Activated T-cell treated with anti-CD3 and anti-CD28 coated beads for 48 hours (primary cell): Measurements from ENCODE around the gene EHF.

Experiments used
- DNase-seq: peaks from one replicate; pipeline ENCODE4 v3.0.0-alpha.2; 2020; ENCODE audit warnings: low read depth

The EHF gene

DNA sequence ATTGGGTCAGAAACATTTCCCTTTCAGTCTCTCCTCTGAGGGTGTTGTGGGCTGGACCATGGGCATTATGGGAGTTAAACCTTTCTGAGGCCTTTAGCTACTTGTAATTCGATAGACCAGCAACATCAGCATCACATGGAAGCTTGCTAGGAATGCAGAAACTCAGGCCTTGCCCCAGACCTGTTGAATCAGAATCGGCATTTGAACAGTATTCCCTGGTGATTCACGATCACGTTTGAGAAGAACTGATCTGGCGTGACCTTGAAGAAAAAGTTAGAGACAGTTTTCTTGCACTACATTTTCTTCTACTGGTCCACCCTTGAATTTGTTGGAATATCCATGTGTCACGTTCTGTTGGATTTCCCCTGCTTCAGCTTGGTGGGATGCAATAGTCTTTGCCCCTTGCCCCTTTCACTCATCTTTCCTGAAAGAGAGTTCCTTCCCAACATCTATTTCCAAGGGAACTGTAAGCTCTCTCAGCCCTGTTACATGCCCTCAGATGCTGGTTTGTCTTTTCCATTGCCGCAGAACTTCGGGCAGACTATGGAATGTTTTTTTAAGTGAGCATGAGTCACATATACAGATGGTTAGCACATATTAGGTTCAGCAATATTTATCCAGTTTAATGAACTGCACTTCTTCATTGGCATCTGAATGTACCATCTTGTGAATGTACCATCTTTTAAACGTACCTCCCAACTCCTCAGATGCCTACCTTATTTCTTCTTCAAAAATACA, 23.9 kb downstream of the EHF start:
- no peak for DNase-seq

DNA sequence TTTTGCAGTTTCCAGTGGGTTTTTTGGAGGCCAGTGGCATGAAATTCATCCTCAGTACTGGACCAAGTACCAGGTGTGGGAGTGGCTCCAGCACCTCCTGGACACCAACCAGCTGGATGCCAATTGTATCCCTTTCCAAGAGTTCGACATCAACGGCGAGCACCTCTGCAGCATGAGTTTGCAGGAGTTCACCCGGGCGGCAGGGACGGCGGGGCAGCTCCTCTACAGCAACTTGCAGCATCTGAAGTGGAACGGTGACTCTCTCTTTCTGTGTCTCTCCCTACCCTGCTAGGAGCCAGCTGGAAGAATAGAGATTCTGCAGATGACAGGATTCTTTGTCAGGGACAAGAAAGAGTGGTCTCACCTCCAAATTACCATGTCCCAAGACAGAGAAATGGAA, 25.5 kb downstream of the EHF start:
- DNase-seq, result no peak

DNA sequence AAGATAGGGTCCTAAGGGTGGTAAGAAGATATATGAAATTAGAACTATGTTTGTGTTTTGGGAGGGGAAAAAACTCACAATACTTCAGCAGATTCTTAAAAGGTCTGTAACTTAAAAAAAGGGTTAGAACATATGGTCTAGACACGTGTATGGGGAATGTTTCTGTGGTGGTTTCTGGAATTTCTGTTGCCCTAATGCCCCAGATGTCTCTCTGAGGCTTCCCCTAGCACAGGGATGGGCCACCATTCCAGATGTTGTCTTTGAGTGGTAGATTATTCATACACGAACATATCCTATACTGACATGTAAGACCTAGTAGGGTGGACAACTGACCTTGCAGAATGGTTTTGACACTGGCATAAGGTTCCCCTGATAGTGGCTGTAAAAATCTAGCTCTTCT, 26.2 kb downstream of the EHF start:
- DNase-seq, result no peak

DNA sequence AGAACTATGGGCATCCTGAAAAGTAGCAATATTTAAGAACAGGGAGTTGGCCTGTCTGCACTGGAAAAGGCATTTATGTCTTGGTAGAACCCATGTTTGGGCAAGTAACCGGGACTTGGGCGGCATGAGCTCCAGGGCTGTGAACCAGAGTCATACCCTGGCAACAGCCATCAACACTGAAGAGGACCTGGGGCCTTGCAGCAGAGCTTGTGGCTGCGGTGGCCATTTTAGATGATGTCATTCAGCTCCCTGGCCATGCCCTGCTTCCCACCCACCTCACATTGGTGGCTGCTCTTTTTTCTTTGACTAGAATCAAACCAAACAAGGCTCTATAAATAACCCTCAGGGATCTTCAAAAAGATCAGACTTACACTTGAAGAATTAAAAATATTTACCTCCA, 26.6 kb downstream of the EHF start:
- DNase-seq, result no peak

DNA sequence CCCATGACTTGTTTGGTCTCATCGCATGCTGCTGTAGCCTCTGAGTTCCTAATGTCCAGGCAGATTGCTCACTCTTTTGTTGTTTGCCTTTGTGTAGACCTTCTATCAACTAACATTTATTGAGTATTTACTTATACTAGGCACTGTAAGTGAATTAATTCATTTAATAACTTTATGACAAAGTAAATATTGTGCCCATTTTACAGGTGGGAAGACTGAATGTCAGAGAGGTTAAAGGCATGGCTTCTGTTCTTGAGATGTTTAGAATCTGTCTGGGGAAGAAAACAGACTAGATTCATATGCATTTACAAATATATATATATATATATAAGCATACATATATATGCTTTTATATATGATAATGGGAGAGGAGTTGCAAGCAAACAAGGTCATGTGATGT, 27.1 kb downstream of the EHF start:
- no peak for DNase-seq

DNA sequence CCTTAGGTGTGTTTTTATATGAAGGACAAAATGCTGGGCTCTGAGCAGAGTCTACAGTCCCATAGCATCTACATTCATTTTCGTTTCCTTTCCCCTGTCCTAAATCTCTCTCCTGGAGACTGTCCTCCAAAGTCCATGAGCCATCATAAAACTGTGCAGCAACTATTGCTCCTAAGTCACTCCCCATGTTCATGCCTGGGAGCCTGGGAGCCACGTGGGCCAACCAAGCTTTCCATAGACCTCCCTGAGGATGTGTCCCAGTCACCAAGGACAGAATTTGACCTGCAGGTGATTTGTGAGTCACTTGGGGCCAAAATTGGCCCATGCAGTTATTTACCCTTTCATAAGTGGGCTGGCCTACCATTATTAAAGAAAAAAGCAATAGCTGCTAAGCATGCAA, 28.7 kb downstream of the EHF start:
- no peak for DNase-seq

DNA sequence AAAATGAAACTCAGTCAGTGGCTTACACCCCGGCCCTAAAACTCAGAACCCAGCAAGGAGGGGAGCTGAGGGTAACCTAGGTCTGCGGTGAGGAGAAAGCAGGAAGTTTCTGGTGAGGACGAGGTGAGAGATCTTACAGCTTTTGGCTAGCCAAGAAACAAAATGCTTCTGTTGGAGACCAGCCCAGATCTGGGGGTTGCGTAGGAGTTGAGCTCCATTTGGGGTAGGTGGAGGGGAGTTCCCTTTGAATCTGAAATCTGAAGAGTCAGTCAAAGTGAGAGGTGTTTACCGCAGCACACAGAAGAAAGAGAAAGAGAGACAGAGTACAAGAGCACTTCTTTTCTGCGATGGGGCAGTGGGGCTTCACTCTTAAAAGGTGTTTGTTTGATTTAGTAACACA, 29.6 kb downstream of the EHF start:
- peak; percentile 75 for DNase-seq

DNA sequence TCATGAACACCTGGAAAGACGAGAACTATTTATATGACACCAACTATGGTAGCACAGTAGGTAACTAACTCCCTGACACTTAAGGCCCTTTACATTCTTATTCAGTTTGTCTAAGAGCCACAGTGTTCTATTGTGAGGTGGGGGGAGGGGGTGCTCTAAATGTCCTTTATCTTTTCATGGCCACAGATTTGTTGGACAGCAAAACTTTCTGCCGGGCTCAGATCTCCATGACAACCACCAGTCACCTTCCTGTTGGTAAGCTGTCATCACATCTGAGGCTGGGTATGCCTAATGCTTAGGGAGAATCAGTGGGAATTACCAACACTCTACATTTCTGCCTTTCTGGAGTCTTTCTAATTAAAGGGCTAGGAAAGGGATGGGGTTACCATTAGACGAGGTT, 30.7 kb downstream of the EHF start:
- no peak for DNase-seq

DNA sequence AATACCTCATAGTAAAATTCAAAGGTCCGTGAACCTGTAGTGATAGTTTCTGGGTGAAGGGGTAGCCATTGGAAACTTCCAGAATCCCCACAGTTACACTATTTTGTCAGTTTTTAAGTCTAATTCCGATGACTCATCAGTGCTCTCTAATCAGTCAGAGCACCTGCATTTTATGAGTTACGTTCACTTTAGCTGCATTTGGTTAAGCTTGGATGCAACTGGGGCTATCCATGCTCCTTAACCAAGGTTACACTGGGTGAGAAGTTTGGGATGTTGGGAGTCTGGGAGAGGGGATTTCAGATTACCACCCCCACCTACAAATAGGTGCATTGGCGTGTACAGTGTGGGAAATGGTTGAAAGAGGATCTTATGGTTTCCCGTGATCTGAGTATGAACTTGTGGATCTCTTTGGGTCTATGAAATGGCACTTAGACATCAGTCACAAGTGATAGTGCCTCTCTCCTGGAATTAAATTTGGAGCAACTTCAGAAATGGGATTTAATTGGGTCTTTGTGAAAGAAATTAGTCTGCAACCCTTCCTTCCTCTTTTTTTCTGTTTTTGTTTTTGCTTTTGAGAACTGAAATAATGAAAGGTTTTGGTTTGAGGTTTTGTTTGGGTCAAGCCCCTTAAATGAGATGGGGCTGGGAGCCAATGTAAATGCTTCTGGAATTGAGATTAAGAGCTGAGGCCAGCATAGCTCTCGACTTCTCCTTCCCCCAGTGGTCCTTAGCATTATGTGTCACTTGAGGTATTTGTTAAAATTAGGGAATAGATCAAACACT, 31.5 kb downstream of the EHF start:
- no peak for DNase-seq

DNA sequence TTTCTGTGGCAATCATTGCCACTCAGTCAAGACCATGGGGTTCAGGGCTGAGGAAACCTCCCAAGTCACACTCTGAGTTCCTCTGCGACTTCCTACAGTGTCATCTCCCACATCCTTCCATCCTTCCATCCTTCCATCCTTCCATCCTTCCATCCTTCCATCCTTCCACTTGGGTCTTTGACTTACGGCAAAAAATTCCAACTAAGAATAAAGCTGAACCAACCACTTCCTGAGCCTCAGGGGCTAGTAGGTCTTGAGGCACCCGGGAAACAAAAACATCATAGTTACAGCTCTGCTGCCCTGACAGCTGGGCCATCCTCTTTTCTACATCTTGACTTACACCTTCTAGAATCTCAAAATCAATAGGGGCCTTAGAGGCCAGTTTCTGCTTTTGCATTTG, 32.1 kb downstream of the EHF start:
- no peak for DNase-seq

DNA sequence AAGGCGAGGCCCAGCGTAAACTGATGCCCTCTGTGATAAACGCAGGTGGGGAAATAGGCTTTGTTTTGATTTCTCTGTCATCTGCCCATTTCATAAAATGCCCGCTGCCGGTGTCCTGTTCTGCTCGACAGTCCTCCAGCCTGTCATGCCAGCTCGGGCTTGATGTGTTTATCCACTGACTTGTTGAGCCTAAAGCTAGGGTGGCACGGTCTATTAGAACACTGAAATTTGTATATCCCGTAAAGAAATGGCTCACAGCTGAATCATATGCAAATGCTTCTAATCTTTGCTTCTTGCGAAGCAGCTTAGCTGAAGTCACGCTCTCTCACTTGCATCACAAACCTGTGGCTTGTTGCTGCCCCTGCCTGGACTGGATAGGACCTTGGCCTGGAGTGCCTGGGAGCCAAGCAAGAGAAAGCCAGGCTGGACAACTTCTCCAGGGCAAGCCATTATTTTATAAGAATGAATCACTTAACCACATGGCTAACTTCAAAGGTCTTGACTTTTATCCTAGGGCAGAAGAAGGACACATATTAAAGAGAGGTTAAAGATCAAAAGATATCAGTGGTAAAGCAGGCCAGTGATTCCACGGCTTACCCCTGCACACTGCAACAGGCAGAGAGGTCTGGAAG, 33.1 kb downstream of the EHF start:
- peak; percentile 16 for DNase-seq

DNA sequence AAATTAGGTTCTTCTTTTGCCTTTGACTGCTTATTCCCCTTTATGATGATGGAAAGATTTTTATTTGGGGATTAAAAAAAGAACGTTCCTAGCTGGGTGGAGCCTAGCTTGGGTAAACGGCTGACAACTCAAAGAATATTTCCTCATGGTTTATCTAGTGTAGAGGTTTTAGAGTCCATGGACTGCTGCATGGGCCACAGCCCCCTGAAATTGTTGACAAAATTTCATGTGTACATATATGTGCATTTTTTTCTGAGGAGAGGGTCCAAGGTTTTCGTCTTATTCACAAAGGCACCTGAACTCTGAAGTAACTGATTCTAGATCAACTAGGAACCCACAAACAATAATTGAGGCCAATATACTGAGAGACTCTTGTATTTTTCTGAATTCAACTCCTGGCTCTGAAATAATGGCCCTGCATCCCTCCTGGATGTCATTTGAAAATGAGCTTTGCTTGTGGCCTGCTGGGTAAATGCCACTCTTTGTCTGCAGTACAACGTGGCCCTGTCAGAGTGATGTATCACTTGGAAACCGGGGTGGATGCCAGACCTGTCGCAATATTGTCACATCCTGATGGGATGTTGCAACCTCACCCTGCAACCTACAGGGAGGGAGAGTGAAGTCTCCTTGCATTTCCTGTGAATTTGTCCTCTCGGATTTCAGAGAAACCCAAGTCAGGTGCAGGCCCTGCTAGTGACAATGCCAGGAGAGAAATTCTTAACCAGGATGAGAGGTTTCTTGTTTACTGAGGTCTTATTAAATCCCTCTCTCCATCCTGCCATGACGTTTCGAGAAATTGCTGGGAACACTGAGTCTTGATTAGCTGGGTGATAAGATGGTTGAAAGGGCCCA, 33.8 kb downstream of the EHF start:
- DNase-seq, result no peak

DNA sequence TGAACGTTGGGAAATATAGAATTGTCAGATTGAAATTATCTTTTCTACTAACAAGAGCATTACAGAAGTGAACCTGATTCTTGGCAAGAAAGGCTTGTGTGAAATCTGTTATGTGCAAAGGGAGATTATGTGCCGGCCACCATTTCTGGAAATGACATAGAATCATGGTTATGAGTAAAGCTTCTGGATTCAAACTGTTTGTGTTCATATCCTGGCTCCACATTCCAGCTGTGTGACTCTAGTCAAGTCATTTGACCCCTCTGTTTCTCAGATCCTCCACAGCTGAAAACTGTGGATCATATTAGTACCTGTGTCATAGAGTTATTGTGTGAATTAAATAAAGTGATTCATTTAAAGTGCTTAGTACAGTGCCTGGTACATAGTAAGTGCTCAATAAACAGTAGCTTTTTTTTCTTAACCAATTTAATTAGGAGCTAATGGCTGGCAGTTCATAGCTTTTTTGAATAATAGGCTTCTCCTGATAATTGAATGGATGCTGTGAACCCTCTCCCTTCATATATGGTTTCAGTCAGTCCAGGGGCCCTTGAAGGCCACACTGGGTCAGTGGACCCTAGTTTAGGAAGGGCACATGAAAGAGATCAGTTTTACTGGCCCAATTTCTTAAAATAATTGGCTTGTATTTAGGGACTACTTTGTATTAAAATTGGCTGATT, 34.6 kb downstream of the EHF start:
- DNase-seq, result no peak

DNA sequence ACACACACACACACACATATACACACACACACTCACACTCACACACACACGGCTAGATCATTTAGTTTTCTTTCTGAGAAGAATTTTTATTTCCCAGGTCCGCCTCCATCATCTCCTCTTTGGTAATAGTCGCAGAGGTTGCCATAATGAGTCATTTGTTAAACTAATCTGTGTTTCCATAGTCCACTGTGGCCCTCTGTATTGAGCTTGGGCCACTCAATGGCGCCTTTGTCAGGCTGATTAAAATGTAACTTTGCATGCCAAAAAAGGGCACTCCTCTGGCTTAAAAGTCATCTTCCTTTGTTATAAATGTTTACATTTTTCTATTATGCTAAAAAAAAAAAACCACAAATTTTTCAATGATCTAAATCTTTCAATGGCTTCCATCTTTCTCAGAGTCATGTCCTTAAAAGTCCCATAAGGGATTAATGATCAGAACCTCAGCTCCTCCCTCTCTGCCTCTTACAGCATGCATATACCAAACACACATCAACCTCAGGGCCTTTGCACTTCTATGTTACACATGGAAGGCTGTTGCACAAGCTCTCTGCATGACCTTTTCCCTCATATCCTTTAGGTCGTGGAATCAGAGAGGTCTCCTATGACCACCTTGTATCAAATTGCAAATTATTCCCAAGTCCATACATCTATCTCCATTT, 35.3 kb downstream of the EHF start:
- DNase-seq, result no peak

DNA sequence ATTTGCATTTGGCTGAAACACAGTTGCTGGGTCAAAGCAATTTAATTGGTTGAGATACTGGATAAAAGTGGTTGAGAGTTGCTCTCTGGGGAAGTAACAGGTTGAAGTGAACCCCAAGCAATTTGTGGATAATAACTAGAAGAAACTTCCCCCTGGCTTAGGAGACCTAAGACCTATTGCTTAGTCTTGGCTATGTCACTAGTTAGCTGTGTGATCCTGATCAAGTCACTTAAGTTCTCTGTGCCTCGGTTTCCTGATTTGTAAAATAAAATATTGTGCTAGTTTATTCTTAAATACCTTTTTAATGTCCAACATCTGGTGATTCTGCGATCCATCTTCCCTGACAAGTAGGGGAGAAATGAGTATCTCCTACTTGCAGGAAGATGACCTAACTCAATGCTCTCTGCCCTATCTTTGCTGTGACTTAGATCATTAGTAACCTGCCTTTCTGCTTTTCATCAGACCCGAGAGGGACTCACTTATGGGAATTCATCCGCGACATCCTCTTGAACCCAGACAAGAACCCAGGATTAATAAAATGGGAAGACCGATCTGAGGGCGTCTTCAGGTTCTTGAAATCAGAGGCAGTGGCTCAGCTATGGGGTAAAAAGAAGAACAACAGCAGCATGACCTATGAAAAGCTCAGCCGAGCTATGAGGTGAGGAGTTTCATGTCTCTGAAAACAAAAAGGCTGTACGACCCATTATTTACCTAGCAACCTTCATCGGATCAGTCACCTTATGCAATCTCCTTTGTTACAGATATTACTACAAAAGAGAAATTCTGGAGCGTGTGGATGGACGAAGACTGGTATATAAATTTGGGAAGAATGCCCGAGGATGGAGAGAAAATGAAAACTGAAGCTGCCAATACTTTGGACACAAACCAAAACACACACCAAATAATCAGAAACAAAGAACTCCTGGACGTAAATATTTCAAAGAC, 37.5 kb downstream of the EHF start:
- no peak for DNase-seq

DNA sequence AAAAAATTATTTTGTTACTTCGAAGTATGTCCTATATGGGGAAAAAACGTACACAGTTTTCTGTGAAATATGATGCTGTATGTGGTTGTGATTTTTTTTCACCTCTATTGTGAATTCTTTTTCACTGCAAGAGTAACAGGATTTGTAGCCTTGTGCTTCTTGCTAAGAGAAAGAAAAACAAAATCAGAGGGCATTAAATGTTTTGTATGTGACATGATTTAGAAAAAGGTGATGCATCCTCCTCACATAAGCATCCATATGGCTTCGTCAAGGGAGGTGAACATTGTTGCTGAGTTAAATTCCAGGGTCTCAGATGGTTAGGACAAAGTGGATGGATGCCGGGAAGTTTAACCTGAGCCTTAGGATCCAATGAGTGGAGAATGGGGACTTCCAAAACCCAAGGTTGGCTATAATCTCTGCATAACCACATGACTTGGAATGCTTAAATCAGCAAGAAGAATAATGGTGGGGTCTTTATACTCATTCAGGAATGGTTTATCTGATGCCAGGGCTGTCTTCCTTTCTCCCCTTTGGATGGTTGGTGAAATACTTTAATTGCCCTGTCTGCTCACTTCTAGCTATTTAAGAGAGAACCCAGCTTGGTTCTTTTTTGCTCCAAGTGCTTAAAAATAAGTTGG, 38.3 kb downstream of the EHF start:
- DNase-seq, result no peak

DNA sequence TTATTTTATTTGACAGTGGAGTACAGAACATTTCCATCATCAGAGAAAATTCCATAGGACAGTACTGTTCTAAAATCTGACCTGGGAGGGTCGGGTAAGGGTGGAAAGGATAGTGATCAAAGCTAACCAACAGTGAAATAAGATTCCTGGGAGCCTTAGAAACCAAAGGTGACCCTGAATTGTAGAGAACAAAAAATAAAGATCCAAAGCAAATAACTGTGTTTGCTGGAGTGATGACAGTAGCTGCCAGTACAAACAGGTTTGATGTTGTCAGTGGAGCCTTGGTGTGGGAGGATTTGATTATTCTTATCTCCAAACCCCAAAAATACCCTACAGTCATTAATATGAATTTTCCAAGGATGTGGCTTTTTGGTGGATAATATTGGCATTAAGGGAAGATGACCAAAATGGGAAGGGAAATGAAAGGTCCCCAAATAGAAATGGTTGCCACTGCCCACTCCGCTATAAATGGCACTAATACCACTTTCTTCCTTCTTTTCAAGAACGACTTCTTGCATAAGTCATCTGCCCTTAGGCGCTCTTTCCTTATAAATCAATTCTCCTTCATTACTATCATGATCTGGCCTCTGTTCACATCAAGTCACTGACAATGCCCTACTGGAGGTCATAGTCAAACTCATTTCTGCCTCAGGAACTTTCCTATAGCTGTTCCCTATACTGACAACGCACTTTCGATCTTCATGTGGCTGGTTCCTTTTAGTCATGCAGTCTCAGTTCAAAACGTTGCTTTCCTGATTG, 44.4 kb downstream of the EHF start:
- DNase-seq, result no peak

DNA sequence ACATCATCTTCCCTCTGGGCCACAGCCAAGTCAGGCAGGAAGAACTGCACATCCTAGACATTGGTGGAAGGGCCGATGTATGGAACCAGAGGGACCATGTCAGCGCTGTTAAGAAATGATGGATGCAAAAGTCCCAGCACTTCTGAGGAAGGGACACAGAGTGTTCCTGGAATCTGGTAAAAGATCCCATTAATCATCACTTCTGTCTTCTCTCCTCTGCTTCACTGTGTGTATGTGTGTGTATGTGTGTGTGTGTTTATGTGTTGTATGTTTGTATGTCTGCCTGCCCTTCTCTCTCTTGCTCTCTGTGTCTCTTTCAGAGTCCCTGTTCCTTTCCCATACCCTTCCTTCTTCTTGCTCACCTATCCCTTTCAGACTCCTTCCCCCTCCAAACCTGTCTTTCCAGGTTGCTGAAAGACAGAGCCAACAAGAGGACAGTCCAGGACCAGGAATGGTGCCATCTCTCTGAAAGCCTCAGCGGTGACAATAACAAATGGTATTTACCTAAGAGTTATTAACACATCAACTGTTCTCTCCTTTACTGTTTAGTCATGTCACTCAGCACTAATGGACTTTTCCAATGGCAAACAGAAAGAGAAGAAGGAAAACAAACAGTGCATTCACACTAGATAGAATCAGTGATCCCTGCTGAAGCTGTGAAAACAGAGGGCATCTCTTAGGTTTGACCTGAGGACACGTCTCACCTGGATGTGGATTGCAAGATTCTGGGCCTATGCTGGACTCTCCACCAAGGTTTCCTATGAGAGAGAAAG, 47.1 kb downstream of the EHF start:
- DNase-seq, result no peak
